NCI-H446 (cell line): ENCODE data around the gene RFX4.

Source experiments
- DNase-seq, 2 experiments: peaks; one replicate each; lab custom pipeline; 2025; lab: John Stamatoyannopoulos, UW

The RFX4 gene

DNA sequence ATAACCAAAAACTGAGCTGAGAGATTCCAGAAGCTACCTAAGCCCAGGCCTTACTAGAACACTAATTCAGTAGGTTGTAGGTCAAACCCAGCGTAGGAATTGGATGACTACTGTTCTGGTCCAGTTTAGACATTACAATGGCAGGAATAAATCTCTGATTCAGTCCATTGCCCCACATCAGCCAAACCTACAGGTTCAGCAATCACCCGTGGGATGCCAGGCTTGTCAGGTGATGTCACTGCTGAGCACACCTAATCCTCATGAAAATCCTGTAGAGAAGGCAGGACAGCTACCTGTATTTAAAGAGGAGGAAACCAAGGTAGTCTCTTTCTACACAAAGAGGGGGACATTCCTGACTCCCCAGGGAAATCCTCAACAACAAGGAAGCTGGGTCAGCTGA is 63.7 kb downstream of the RFX4 start:
- no peak for DNase-seq

DNA sequence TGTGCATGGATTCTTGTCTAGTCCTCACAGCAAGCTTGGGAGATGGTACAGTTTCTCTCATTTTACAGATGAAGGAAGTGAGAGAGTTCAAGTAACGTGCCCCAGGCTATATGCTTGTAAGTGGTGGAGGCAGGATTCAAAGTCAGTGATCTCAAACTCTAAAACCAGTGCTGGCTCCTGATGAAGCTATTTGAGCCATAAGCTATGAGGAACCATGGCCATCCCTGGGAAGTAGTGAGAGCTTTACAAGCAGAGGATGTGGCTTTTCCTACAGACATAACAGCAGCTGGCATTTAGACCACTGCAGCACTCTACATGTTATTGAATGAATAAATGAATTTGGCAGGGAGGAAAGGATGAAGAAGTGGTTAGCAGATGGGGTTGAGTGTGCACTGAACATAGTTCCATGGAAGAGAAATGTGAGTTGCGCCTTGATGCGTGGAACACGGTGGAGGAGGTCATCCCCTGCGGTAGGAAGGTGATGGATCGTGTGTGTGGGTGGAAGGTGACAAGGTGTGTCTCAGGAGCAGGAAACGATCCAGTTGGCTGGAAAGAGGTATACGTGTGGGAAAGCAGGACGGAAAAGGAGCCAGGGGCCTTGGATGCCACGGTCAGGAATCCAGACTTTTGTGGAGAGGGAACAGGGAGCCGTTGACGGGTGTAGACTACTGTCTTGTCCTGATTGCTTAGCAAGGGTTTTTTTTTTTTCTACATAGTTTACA is 65.2 kb downstream of the RFX4 start:
- DNase-seq = no peak

DNA sequence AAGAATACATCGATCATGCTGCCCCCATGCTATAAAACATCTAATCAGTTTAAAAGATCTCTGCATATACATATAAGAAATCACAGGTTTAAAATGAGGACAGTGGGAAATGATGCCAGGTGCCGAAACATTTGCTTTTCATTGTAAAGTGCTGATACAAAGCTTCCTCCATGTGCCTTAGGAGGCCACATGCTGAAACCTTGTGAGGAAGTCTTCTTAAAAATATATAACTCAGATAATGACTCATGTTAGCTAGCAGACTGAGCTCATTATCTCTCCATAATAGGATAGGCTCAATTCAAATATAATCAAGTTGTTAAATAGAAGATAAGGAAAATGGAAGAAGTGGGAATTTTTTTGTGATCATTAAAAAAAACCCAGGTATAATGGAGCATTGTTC is 65.9 kb downstream of the RFX4 start:
- DNase-seq = no peak

DNA sequence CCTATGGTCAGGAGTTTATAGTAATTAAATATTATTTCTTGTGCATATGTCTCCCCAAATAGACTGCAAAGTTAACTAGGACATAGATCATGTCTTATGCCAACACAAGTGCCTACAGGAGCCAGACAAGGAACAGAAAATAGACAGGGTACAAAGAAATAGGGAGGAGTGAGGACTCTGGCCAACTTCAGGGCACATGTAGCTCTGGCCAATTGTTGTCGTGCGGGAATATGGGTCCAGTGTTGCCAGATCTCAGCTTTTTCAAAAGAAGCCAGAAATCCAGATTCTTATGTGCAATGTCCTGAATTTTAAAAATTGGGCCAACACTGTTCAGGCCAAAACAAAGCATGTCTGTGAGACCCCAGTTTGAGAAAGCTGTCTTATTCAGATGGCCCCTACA is 68.7 kb downstream of the RFX4 start:
- DNase-seq = no peak

DNA sequence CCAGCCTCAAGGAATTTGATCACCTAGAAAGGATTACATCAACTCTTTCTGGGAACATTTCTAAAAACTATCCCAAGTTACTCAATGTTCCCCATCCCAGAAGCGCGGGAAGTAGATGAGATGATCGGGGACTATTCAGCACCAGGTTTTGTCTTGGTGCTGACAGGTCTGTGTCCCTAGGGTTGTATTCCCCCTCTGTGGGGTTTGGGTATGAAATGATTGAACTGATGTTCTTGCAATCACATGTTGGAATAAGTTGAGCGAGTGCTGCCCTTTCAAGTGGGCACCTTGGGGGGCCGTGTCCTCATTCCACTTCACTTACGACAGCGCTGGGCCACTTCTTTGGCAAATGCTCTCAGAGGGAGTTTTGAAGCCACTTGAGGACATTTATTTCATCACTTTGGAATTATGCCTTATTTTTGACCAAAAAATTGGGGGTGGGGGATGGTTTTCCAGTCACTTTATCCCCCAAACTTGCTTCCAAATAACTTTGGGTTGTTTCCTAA is 69.8 kb downstream of the RFX4 start:
- DNase-seq = no peak

DNA sequence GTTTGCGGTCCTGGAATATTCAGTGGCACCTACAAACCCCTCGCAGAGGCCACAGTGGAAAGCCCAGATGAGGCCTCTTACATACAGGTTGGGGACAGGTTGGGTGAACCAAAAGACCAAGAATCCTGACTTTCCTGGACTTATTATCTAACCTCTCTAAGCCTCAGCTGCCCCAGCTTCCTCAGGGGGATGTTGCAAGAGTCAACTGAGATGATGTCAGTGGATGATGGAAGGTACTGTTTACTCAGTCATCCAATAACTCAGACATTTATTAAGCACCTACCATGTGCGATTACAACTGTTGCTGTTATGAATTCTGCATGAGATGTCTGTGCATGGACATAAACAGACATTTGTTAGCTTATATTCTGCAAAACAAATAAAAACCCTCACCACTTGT is 72.8 kb downstream of the RFX4 start:
- no peak for DNase-seq

DNA sequence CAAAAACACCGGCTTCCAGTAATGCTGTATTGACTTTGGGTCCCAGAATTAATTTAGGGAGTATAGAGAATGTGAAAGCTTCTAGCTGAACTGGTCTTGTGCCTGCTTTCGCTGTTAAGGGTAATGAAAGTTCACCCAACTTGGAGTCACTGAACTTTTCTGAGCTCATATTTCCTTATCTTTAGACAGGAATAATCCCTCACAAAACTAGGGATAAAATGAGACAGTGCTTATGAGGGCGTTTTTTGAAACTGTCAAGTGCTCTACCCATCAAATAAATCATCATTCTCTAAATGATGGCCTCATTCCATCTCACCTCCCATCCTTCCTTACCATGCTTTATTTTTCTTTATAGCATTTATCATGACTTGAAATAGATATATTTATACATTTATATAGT is 74.7 kb downstream of the RFX4 start:
- no peak for DNase-seq

DNA sequence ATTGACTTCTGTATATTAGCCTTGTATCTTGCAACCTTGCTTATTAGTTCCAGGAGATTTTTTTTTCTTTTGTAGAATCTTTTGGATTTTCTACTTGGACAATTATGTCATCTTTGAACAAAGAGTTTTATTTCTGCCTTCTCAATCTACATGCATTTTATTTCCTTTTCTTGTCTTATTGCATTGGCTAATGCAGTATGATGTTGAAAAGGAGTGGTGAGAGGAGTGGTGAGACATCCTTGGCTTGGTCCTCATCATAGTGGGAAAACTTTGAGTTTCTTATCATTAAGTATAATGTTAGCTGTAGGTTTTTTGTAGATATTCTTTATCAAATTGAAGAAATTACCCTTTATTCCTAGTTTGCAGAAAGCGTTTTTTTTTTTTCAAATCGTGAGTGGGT is 80.6 kb downstream of the RFX4 start:
- no peak for DNase-seq

DNA sequence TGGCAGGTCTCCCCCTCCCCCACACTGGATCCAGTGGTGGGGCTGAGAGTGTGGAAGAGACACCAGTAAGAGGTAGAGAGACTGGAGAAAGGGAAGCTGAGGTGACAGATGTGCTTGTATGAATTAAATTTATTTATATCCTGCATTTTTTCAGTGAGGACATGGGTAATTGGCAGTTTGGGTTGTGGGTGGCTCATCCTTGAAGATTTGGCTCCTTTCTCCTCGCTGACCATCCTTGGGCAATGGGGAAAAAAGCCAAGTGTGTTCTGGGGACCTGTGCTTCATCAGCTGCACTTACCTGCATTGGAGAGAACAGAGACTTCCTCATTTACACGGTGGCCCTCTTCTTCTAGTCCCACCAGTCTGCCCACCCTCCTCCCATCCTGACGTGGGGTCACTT is 86.4 kb downstream of the RFX4 start:
- DNase-seq = no peak

DNA sequence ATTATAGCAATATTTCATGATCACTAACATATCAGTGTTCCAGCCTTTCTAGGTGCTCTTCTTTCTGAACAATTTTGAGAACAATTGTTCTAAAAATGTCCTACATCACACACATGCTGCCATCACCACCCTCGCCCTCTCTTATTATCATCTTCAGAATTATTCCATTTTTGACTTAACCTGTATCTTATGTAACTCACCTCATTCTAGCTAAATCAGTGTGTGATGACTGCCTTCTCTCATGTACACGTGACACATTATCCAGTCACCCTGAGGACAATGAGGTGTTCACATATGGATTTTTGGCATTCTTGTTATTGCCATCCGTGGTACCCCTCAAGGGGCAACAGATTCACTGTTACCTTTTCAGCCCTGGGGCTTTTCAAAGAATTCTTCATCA is 87.3 kb downstream of the RFX4 start:
- no peak for DNase-seq

DNA sequence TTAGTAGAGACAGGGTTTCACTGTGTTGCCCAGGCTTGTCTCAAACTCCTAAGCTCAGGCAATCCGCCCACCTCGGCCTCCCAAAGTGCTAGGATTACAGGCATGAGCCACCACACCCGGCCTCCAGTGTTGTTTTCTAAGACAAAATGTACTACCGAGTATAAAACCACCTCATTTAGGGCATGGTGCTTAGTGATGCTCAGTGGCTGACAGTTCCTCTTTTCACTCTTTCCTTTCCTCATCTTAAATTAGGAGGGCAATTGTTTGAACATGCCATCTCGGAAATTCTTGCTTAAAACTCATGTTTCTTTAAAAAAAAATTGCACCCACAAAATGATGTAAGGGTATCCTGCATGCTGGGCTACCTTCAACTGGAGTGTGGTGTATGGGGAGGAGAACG is 89.0 kb downstream of the RFX4 start:
- no peak for DNase-seq

DNA sequence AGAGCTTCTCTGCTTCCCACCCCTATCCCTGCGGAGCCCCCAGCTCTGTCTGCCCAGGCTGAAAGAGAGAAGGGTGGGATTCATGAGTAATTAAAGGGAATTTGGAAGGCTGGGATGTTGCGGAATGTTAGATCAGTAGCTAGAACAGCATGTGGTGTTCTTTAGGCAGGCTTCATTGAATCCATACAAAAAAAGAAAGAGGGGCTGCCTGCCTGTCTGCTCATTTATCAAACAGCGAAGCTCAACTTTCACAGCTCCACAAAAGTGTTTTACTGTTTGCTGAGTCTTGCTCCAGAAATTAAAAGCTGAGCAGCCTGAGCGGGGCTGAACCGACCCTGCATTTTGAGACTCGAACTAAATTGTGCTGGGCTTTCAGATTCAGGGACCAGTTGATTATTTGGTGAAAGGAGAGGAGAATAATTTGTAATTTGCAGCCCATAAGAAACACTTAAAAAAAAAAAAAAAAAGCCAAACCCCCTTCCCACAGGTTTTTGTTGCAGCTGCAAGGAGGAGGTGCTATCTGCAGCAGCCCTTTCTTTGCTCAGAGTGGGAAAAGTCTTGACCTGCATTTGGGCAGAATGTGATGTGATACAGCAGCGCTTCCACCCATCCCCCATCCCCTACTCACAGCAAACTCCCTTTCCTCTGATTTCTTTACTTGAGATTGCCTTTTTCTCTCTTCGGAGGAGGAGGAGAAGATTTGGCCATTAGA is 89.7 kb downstream of the RFX4 start:
- no peak for DNase-seq

DNA sequence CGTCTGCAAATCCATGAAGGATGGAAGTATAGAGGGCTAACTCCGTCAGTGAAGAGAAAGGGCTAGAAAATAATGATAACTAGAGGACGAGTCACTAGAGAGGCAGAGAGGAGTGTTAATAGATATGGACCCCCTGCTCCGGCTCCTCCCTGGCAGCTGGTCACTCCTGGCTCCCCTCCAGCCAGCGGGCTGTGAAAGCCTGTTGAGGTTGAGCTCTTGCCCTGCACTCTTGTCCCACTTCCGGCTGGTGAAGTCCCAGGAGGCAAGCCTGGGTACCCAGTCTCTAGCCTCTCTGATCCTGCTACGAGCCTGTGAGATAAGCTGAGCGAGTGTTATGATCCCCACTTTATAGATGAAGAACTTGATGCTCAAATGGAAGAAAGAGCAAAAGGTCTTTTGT is 90.3 kb downstream of the RFX4 start:
- peak in 1 of 2 experiments; percentile 50 for DNase-seq

DNA sequence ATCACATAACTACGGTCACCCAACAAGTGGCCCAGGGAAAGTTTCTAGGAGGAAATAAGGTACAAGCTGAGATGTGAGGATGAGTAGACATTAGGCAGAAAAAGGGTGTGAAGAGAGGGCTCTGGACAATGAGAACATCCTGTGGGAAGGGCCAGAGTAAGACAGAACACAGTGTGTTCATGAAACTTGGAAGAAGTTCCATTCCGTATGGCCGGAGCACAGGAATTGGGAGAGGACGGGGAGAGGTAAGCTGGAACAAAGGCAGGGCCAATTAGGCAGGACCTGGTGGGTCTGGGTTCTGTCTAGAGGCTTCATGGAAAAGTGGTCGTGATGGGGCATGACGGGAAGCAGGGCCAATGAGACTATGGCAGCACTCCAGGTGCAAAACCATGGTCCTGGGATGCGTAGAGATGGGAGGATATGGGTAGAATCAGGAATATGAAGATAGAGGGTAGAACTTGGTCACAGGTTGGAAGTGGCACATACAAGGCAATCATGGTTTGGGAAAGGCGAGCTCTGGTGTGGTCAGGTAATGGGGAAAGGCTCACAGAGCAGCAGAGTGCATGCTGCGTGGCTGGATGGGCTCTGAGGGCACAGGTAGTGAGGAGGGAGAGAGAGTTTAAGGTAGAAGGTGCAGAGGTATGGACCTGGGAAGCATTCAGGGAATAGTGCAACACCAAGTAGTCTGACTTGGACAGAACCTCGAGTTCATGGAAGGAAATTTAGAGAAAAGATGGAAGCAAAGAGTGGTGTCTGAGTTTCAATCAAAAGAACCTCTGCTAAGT is 93.0 kb downstream of the RFX4 start:
- no peak for DNase-seq

DNA sequence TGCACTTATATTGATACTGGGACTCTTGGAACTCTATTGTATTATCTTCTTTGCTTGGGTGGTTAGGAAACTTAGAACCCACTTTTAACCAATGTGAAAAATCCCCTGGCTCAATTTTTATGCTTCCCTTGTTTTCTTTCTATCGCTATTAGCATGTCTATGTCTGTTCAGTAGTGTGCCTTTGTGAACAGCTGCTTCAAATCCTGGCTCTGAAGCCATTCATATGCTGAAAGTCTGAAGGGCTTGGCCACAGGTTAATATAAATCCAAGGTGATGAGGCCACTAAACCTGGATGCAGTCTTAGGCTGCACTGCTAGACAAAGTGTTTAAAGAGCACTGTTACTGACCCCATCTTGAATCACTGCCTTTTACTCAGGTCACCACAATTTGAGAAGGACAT is 96.8 kb downstream of the RFX4 start:
- no peak for DNase-seq

DNA sequence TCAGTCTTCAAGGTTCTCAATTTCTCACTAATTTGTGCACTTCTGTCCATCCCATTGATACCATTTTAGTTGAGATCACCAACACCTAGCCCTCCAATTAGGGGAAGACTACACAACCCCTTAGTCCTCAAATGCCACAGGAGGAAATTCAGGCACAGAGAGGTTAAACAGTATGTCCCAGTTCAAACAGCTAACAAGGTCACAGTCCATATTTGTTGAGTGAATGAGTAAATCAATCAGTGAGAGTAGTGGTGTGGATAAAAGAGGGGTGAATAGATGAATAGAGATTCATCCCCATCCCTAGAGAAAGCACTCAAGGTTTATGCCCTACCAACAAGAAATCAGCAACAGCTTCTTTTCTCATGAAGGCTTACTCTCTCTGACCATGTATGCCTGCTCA is 97.5 kb downstream of the RFX4 start:
- DNase-seq = no peak

DNA sequence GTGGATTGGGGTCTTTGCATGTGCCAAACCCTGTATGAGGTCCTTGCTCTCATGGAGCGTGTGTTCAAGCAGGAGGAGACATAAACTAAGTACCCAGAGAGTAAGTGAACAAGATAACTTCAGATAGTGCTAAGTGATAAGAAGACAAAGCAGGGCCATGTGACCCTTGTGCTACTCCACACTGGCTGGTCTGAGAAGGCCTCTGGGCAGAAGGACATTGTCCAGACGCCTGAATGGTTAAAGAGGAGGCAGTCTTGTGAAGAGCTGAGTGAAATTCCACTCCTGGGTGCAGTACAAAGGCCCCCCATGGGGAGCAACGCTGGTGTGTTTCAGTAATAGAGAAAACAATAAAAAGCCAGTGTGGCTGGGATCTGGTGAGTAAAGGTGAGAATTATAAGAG is 98.4 kb downstream of the RFX4 start:
- DNase-seq = no peak

DNA sequence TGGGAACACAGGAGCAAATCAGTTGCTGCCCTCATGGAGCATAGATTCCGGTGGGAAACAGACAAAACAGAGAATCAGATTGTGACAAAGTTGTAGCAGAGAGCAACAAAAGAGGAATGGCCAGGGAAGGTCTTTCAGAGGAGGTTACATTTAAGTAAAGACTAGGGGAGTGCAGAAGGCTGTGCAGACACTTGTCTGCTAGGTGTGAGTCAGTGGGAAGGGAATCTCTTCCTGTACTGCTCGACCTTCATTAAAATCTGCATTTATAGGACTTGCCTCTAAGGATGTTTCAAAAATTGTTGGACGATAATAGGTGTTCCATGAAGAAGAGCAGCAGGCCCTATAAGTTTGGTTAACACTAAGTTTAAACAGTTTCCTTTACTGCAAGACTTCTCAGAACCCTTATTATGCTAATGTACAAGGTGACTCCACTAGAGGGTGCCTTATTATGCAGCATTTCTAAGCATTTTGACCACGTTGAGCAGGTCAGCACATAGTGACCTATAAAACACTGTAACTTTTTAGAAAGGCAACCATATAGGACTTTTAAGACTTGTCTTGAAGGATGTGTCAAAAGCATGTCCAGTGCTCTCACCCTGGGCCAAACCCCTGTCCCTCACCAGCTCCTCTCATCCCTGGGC is 99.9 kb downstream of the RFX4 start:
- no peak for DNase-seq

DNA sequence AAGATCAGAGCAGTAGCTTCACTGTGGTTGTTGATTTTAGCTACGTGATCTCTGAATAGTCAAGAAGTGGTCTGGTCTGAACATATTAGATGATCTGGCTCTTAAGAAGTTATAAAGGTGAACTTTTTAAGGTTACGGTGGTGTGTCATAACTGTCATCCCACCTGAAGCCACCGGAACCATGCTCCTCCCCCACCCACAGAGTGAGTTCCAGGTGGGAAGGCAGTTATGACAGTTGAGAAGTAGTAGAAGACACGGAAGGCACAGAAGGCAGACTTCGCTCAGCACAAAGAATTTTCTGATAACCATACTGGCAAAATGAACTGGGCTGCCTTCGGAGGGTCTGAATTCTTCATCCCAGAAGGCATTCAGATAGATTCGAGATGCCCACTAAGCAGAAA is 101.7 kb downstream of the RFX4 start:
- DNase-seq = no peak

DNA sequence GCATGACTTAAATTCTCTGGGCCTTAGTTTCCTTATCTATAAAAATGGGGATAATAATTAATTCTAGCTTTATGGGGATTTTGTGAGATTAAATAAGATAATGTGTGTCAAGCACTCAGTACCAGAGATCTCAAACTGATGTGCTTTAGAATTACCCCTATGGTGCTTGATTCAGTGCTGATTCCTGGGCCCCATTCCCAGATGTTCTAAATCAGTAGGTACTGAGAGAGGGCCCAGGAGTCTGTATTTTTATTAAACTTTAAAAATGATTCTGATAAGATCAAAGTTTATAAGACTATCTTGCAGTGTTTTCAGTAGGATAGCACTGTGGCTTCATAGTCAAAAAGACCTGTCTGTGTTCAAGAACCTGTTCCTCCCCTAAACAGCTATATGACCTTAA is 102.6 kb downstream of the RFX4 start:
- DNase-seq = no peak

DNA sequence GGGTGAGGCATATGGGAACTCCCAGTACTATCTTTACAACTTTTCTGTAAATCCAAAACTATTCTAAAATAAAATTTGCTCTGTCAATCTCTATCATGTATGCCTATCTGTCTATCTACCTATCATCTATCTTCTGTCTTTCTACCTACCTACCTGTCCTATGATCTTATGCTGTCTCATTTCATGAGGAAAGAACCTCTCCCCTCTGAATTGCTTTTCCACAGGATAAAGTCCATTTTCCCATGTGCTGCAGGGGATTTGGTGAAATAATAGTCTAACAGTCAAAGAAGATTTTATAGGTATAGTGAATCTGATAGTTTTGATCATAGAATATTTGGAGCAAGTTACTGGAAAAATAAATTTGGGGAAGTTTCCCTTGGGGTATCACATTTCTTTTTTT is 104.9 kb downstream of the RFX4 start:
- DNase-seq = no peak

DNA sequence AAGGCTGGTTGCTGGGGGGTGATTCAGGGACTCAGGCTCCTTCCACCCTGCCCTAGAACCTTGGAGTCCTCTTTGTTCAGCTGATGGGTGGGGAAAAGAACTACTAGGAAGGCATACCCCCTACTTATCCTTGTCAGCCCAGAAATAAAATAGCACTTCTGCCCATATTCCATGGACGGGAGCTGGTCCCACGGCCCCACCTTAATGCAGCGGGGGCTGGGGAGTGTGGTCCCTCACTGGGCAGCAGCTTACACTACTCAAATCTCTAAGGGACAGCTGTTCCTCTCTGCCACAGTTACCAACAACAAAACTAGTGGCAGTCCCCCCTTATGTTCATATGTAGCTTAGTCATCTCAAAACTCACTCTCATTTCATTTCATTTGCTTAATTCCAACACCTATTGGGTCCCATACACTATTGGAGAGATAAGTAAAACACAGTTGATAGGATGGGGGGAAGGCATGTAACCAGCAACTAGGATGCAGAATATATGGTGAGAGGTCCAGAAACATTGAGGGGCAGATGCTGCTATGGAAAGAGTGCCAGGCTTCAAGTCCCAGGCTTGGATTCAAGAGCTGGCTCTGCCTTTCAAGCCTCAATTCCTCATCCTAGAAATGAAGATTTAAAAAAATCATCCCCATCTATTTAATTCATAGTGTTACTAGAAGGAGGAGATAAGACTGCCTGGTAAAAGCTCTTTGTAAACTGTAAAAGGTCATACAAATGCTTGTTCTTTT is 107.9 kb downstream of the RFX4 start:
- no peak for DNase-seq
